Urothelium cell line (cell line): ENCODE results near the gene LEMD3.
A peak's percentile ranks its signal among the peaks of the same experiment; 100 is the strongest.
"Not testable (repeated sequence)": the region's sequence is repeated elsewhere in the genome, so short reads cannot be mapped to it uniquely, and the experiment has no call there.

Experiments
- DNase-seq: peaks from one replicate; pipeline ENCODE4 v3.0.0; 2011; ENCODE audit warnings: low spot score, mixed read lengths
- FAIRE-seq: peaks from 2 replicates; lab custom pipeline; 2011; peaks lifted over from hg19 to GRCh38; lab: Jason Lieb, UNC

The LEMD3 gene

GRCh38 chr12:65276916-65277530 is 107.6 kb downstream of the LEMD3 start:
- FAIRE-seq (no peak), DNase-seq (no peak)

GRCh38 chr12:65277994-65278575 is 108.7 kb downstream of the LEMD3 start:
- FAIRE-seq: no peak
- no peak for DNase-seq

DNA sequence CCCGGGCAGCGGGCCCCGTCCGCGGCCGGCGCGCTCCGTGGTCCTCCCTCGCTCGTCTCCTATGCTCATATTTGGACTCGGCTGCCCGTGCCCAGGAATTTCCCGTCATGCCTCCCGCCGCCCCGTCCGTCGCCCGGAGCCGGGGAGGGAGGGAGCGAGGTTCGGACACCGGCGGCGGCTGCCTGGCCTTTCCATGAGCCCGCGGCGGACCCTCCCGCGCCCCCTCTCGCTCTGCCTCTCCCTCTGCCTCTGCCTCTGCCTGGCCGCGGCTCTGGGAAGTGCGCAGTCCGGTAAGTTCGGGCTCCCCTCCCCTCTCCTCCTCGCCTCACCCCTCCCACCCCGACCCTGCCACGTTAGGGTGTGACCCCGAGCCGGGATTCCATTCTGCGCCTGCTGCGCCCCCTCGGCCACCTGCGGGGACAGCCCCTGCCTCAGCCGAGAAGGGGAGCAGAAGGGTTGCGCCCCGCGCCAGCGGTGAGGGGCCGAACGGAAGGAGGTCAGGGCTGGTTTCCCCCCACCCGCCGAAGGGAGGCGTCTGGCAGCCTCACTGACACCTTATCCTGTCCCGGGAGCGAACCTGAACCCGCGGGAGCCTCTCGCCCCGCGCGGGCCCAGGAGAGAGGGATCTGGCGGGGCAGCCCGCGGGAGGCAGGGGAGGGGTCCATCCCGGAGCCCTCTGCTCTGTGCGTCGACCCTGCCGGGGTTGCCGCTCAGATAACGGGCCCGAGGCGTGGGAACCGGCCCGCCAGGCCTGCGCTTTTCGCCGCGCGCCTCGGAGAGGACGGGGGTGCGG is 109.4 kb downstream of the LEMD3 start, which contains the start of gene MSRB3:
Gene MSRB3, plus strand, starts transcription at position 108 of the 793 bp plus-strand sequence. CDS start 29,897 bp downstream, outside the sequence.
- FAIRE-seq (peak; percentile 61), DNase-seq (peak; percentile 84)

DNA sequence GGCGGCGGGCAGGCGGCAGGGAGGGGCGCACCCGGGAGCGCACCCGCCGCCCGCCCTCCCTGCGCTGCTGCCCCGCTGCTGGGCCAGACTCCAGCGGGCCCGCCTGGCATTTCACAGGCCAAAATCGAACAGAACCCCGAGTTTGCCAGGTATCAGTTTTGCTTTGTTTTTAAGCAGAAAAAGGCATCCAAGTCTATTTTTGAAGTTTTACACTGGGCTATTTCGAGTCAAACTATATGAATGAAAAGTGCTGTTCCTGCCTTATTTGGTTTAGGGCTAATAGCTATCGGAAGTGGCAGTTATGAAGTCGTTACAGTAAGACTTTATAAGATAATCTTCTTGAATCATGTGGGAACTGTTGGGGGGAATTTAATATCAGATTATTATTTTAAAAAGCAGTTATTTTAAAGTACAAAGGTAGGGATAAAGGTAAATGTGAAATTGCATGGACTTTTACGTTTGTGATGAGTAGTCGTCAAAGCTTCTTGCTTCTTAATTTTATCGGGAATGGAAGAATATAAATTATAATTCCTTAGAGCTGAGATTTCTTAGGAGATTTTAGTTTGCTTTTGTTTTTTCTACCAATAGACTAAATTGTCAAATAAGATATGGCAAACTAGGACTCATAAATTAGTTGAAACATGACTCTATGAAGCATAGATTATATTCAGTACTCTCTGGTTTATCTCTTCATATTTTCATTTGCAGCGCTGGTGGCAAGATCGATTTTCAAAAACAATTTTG is 110.2 kb downstream of the LEMD3 start:
- peak; percentile 74 for DNase-seq
- no peak for FAIRE-seq

DNA sequence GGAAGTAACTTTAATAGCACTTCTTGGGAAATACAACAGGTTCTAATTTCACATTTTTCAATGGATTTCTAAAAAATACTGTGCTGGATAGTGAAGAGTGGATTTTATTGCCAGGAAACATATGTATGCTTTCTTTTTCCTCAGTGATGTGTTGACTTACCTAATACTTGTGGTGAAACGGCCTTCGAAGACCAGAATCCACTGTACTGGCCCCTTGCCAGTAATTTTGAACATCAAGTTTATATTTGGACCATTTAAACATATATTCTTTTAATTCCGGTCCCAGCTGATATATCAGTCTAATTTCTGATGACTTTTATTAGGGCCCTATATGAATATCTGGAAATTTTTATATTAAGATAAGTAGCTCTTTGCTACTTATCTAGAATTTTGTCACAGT is 110.9 kb downstream of the LEMD3 start:
- DNase-seq: no peak
- no peak for FAIRE-seq

GRCh38 chr12:65282840-65283239 is 113.5 kb downstream of the LEMD3 start:
- FAIRE-seq: no peak

GRCh38 chr12:65285532-65285931 is 116.1 kb downstream of the LEMD3 start:
- not testable (repeated sequence) for DNase-seq, FAIRE-seq

More at GRCh38 chr12:65282840-65283239, 113.5 kb downstream of the LEMD3 start:
- no peak for DNase-seq

GRCh38 chr12:65287426-65287825 is 118.0 kb downstream of the LEMD3 start:
- FAIRE-seq (no peak), DNase-seq (no peak)

DNA sequence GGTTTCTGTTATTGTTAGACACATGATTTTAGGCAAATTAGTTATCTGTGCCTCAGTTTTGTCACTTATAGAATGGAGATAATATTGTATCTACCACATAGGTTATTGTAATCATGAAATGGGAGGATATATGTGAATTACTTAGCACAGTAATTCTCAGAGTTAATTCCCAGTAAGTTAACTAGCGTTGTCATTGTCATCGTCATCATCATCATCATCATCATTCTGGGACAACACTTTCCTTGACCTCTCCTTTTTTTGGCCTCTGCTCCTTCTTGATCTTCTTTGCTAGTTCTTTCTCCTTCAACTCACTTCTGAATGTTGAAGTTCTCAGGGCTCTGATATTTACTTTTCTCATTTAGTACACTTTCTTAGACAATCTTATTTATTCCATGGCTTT is 122.9 kb downstream of the LEMD3 start:
- no peak for DNase-seq
- FAIRE-seq: no peak

GRCh38 chr12:65293735-65294134 is 124.4 kb downstream of the LEMD3 start:
- DNase-seq (no peak), FAIRE-seq (no peak)

DNA sequence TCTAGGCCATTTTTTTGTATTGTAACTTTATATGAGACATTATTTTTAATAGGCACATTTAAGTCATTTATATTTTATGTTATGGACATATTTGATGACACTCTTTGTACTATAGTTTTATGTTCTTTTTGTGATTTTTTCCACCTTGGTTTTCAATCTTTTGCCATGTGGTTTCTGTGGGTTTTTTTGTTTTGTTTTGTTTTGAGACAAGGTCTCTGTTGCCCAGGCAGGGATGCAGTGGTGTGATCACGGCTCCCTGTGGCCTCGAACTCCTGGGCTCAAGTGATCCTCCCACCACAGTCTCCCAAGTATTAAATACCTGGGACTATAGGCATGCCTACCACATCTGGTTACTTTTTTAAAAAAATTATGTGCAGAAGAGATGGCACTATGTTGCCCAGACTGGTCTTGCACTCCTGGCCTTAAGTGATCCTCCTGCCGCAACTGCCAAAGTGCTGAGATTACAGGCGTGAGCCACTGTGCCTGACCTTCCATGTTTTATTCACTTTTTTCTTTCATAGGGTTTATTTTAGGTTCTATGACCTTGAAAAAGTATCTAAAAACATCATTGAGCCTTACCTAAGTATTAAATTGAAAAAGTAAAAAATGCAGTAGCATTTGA is 125.4 kb downstream of the LEMD3 start:
- FAIRE-seq (no peak), DNase-seq (no peak)

DNA sequence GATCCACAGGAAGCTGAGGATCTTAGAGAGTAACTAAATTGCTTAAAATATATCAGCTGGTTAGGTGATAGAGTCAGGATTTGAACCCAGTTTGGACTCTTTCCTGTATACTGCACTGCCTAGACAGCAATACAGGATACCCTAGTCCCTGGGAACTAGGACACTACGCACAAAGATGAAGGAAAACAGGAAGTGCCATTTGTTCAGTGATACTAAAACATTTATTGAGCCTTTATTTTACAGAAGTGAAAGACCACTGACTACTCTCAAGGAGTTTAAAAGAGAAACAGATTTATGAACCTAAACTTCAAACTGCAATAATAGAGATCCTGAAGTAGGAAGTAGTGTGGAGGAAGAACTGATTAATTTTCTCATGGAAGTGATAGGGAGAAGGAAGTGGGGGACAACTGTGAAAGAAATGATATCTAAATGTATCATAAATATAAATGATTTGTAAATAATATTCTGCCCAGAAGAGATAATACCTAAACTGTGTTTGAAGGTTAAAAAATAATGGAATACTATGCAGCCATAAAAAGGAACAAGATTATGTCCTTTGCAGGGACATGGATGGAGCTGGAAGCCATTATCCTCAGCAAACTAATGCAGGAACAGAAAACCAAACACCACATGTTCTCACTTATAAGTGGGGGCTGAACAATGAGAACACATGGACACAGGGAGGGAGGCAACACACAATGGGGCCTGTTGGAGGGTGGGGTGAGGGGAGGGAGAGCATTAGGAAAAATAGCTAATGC is 127.3 kb downstream of the LEMD3 start:
- no peak for FAIRE-seq
- DNase-seq: no peak
